ENCODE data around the gene PRR36. TPM values are rescaled to one million over a fixed set of nuclear protein-coding genes. Genes with fewer than 3 reads are reported as not detected.

The PRR36 gene
- total RNA-seq, 1 donor from 2014 or later, result 0.07 TPM

DNA sequence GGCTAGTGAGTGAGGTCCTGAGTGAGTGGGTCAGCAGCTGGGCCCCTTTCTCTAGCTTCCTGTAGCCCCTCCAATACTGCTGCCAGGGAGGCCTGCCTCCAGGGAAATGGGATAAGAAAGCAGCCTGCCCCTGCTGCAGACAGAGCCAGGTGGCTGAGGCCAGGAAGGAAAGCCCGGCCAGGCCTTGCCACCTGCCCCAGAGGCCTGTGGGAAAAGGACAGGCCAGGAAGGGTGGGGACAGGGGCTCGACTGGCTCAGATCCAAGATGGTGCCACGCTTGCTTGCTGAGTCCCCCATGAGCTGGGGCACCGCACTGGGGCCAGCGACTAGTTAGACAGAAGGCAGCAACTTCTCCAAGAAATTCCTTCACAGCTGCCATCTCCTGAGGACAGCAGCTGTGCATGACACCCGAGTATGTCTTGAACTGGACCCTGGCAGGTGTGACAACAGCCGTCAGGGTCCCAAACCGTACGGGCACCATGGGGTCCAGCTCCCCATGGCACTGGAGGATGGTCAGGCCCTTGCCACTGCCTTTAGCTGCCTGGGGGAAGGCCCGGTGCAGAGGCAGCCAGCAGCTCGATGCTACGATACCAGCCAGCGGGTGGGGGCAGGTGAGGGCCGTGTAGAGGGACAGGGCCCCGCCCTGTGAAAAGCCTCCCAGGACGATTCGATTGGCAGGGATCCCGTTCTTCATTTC lies 5.1 kb upstream of the PRR36 start:
- Mint-ChIP-seq H3K4me3 (no peak overlapping the region), H3K9me3 (peaks cover 3% of the 10 kb centered on the region), H3K36me3 (no peaks in the 10 kb centered on the region), H3K27me3 (ENCODE audit: insufficient read depth, low read depth) (peaks cover 6% of the 10 kb centered on the region), H3K27ac (no peak overlapping the region), H3K4me1 (peaks cover 4% of the 10 kb centered on the region)
- no peaks in the 10 kb centered on the region for H3K9me3 ChIP-seq (ENCODE audit: low read depth)
- H3K27me3 ChIP-seq, result no peaks in the 10 kb centered on the region
- H3K4me3 ChIP-seq, result no peak overlapping the region
- H3K4me1 ChIP-seq, result peaks cover 4% of the 10 kb centered on the region
- H3F3A ChIP-seq (ENCODE audit: low read depth), result peaks cover 10% of the 10 kb centered on the region
- H3K36me3 ChIP-seq, result no peaks in the 10 kb centered on the region
- no peak for DNase-seq (ENCODE audit: low spot score)
- TF ChIP-seq EZH2 (IDR thresholded peaks at IDR 0.05), result no peak
- no peak for TF ChIP-seq CTCF (IDR thresholded peaks at IDR 0.05)
- TF ChIP-seq EZH2phosphoT487 (IDR thresholded peaks at IDR 0.05), result no peak
- no peak overlapping the region for H2AFZ ChIP-seq (replicated peaks)
- no peak overlapping the region for H3K4me2 ChIP-seq
- no peaks in the 10 kb centered on the region for H3K79me2 ChIP-seq (ENCODE audit: low read depth)
- no peak overlapping the region for H3K9ac ChIP-seq
- no peaks in the 10 kb centered on the region for H4K20me1 ChIP-seq (ENCODE audit: low read depth)
- H3K27ac ChIP-seq, result no peak overlapping the region

GRCh38 chr19:7877249-7877836 lies 3.2 kb upstream of the PRR36 start:
- H3K4me1 ChIP-seq, result peaks cover 9% of the 10 kb centered on the region
- no peak overlapping the region for H2AFZ ChIP-seq (replicated peaks)
- H3K4me3 ChIP-seq, result no peak overlapping the region
- no peaks in the 10 kb centered on the region for H3K9me3 ChIP-seq (ENCODE audit: low read depth)
- H4K20me1 ChIP-seq (ENCODE audit: low read depth), result peaks cover 9% of the 10 kb centered on the region
- no peak overlapping the region for H3K27ac Mint-ChIP-seq
- H3K36me3 ChIP-seq, result no peaks in the 10 kb centered on the region
- H3K4me2 ChIP-seq, result no peak overlapping the region
- H3K27me3 ChIP-seq, result peaks cover 8% of the 10 kb centered on the region
- no peak for DNase-seq (ENCODE audit: low spot score)
- peaks cover 24% of the 10 kb centered on the region for H3F3A ChIP-seq (ENCODE audit: low read depth)
- TF ChIP-seq CTCF (IDR thresholded peaks at IDR 0.05) (no peak), EZH2 (IDR thresholded peaks at IDR 0.05) (no peak), EZH2phosphoT487 (IDR thresholded peaks at IDR 0.05) (no peak)
- peaks cover 4% of the 10 kb centered on the region for H3K27me3 Mint-ChIP-seq (ENCODE audit: insufficient read depth, low read depth)
- no peaks in the 10 kb centered on the region for H3K79me2 ChIP-seq (ENCODE audit: low read depth)
- H3K9ac ChIP-seq, result no peak overlapping the region
- peaks cover 8% of the 10 kb centered on the region for H3K4me1 Mint-ChIP-seq
- no peaks in the 10 kb centered on the region for H3K36me3 Mint-ChIP-seq
- no peak overlapping the region for H3K27ac ChIP-seq
- H3K9me3 Mint-ChIP-seq, result peaks cover 3% of the 10 kb centered on the region
- peak overlapping the region; percentile 3 for H3K4me3 Mint-ChIP-seq

DNA sequence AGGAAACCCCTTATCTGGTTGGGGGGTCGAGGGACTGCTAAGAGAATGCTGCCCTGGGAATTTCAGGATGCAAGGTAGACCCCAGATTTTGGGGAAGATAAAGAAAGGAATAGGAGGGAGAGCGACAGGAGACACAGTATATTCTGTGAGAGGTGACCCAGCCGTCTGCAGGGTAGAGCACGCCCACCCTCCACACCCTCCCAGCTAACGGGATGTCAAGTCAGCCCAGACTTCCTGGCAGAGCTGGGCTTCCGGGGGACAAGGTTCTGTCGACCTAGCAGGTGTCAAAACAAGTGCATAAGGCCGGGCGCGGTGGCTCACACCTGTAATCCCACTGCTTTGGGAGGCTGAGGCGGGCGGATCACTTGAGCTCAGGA lies 695 bp upstream of the PRR36 start:
- Histone ChIP-seq H4K20me1 (ENCODE audit: low read depth) (peaks cover 22% of the 10 kb centered on the region), H3F3A (ENCODE audit: low read depth) (peaks cover 46% of the 10 kb centered on the region), H3K4me2 (peak overlapping the region; percentile 99), H3K9me3 (ENCODE audit: low read depth) (no peaks in the 10 kb centered on the region), H3K36me3 (no peaks in the 10 kb centered on the region), H3K27ac (no peak overlapping the region), H3K79me2 (ENCODE audit: low read depth) (no peaks in the 10 kb centered on the region), H3K4me1 (peaks cover 11% of the 10 kb centered on the region), H2AFZ (replicated peaks) (peak overlapping the region; percentile 78), H3K9ac (no peak overlapping the region), H3K4me3 (peak overlapping the region; percentile 99), H3K27me3 (peaks cover 8% of the 10 kb centered on the region)
- peaks cover 26% of the 10 kb centered on the region for H3K4me1 Mint-ChIP-seq
- H3K36me3 Mint-ChIP-seq, result no peaks in the 10 kb centered on the region
- peaks cover 14% of the 10 kb centered on the region for H3K27me3 Mint-ChIP-seq (ENCODE audit: insufficient read depth, low read depth)
- no peak for TF ChIP-seq EZH2 (IDR thresholded peaks at IDR 0.05)
- H3K9me3 Mint-ChIP-seq, result no peaks in the 10 kb centered on the region
- DNase-seq (ENCODE audit: low spot score), result no peak
- peak overlapping the region; percentile 88 for H3K4me3 Mint-ChIP-seq
- H3K27ac Mint-ChIP-seq, result no peak overlapping the region

Data from neural progenitor cell (in vitro differentiated cells).